ENCODE results near the gene CIITA.

CIITA gene

DNA sequence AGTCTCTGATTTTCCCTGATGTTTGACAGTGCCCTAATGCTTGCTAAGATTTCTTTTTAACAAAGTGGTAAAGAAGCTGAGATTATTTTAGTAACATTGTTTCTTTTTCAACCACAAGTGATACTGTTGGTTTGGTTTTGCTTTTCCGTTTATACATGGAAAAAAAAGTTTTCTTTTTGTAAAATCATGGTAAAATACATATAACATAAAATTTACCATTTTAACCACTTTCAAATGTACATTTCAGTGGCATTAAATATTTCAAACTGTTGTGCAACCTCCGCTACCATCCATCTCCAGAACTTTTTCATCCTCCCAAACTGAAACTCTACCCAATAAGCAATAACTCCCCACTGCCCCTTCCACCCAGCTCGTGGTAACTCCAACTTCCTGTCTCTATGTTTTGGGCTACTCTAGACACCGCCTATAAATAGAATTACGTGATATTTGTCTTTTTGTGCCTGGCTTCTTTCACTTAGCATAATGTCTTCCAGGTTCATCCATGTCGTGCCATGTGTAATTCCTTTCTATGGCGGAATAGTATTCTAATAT, 4.6 kb downstream of the CIITA start:
- no peak for DNase-seq

DNA sequence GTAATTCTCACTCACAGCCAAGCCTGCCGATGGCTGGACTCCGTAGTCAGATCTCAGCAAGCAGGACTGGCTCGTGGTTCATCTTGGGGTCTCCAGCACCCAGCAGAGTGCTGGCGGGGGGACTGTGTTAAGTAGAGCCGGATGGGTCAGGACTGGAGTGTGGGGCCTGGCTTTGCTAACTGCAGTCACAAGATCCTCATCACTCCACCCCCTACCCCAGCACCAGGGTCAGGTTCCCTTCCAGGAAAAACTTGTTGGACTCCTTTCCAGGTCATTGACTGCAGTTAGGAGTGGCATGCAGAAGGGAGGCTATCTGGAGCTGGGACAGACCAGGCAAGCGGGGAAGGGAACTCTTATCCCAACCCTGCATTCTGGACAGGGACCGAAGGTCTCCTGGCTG, 6.0 kb downstream of the CIITA start:
- DNase-seq, result no peak

- no peak for DNase-seq
Observed at GRCh38 chr16:10885246-10885645, 8.2 kb downstream of the CIITA start.

DNA sequence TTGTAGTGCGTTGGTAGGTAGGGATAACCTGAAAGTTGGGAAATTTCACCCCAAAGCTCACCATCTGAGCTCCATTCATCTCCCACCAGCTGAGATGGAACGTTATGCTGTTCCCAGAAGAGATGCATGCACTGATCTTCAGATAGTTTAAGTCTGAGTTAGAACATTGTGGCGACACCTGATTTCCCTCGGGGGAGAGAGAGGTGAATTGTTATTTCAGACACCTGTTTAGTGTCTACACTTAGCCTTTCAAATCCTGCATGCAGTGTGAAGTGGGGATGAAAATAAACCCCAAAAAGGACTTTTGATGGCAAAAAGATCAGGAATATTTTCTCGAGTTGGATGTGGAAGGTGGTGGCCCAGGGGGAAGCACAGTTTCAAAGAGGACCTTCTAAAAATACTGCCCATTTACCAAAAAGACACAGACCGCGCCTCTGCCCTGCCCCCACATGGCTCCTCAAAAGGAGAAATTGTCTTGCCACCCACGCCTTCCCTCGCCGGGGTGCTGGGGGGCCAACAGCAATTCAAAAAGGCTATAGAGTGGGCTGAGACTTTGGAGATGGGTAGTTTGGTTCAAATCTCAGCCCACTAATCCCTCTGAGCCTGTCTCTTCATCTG, 11.4 kb downstream of the CIITA start:
- no peak for DNase-seq

DNA sequence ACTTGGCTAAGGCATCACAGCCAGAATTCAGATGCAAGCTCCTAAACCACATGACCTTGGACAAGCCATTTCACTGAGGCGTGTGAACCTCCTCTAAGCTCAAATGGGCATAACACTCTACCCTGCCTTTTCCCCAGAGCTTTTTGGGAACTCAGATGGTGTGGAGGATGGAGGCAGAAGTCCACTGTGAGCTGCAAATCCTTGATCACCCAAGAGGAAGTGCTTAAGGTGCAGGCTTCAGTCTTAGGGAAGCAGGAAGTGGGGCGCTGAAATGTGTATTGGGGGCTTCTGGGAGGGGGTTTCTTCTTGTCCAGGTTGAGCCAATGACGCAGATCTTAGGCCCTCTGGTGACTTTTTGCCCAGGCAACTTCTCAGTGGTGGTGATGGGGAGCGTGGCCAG, 12.9 kb downstream of the CIITA start:
- no peak for DNase-seq

- DNase-seq, result no peak
Observed at GRCh38 chr16:10892782-10893318, 15.8 kb downstream of the CIITA start.

- peak; percentile 54 for DNase-seq
Observed at GRCh38 chr16:10895053-10895946, 18.3 kb downstream of the CIITA start.

GRCh38 chr16:10896165-10896564, 19.2 kb downstream of the CIITA start:
- no peak for DNase-seq

DNA sequence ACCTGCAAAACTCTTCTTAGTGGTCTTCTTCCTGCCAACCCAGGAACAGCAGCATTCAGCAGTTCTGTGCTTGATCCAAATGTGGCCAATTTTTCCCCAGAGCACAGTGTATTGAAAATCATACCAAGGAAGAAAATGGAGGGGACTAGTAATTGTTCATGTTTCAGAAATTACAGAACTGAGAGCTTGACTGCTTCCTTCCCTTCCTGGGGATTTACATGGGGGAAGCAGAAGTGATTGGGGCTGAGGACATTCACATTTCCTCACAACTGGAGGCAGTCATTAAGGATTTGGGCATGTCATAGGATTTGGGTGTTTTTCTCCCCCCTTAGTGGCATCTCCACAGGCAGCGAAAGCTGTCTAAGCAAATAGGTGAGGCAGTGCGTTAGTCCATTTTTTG, 19.7 kb downstream of the CIITA start:
- no peak for DNase-seq

GRCh38 chr16:10897134-10897533, 20.1 kb downstream of the CIITA start:
- no peak for DNase-seq

- no peak for DNase-seq
Observed at GRCh38 chr16:10902999-10903398, 26.0 kb downstream of the CIITA start.

DNA sequence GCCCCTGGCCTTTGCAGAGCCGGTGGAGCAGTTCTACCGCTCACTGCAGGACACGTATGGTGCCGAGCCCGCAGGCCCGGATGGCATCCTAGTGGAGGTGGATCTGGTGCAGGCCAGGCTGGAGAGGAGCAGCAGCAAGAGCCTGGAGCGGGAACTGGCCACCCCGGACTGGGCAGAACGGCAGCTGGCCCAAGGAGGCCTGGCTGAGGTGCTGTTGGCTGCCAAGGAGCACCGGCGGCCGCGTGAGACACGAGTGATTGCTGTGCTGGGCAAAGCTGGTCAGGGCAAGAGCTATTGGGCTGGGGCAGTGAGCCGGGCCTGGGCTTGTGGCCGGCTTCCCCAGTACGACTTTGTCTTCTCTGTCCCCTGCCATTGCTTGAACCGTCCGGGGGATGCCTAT, 29.5 kb downstream of the CIITA start:
- DNase-seq, result no peak

- DNase-seq, result no peak
Observed at GRCh38 chr16:10906914-10907756, 30.1 kb downstream of the CIITA start.

DNA sequence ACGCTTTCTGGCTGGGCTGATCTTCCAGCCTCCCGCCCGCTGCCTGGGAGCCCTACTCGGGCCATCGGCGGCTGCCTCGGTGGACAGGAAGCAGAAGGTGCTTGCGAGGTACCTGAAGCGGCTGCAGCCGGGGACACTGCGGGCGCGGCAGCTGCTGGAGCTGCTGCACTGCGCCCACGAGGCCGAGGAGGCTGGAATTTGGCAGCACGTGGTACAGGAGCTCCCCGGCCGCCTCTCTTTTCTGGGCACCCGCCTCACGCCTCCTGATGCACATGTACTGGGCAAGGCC, 30.7 kb downstream of the CIITA start:
- no peak for DNase-seq

- DNase-seq, result no peak
Observed at GRCh38 chr16:10911267-10911666, 34.3 kb downstream of the CIITA start.

DNA sequence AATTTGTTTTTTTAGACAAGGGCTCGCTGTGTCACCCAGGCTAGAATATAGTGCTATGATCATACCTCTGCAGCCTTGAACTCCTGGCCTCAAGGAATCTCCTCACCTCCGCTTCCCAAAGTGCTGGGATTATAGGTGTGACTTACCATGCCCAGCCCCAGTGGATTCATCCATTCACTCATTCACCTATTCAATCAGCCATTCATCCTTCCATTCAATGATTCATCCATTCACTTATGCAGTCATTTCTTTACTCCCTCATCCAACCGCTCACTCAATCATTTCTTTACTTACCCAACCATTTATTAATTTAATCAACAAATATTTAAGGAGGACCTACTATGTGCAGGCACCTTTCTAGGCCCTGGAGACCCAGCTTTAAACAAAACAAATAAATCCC, 39.5 kb downstream of the CIITA start:
- no peak for DNase-seq

- peak; percentile 92 for DNase-seq
Observed at GRCh38 chr16:10918294-10919002, 41.4 kb downstream of the CIITA start.

- DNase-seq, result no peak
Observed at GRCh38 chr16:10919003-10919351, 42.0 kb downstream of the CIITA start.

GRCh38 chr16:10920726-10921427, 43.9 kb downstream of the CIITA start:
- no peak for DNase-seq

DNA sequence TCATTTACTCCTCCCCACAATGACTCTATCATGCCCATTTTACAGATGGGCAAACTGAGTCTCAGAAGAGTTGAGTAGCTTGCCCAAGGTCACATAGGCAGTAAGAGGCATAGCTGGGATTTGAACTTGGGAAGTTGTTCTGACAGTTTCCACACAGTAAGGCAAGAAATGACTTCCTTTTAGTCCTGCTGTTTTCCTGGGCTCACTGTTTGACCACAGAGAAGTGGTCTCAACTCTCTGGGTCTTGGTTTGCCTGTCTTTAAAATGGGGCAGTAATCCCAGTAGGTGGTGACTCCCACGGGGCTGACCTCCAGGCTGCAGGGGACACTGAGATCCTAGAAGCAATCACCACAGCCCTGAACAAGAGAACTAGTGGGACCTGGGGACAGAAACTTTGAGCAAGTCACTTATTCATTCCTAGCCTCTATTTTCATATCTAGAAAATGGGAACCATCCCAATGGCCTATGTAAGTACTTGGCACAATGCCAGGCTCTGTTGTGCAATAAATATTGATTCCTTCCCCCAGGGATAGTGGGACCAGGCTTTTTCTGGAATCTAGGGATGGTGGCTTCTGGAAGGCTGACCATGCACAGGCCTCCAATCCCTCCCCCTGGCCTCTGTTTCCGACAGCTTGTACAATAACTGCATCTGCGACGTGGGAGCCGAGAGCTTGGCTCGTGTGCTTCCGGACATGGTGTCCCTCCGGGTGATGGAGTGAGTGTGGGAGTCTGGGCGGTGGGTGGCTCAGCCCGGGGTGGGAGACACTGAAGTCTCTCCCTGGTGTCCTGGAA, 44.7 kb downstream of the CIITA start:
- DNase-seq, result no peak

Data from activated CD4-positive, alpha-beta T cell treated with anti-CD3 and anti-CD28 coated beads for 48 hours (primary cell).